ENCODE measurements around the gene NCBP1. TPM values are rescaled to one million over a fixed set of nuclear protein-coding genes. Genes with fewer than 3 reads are reported as not detected.

Gene NCBP1
- total and polyA plus RNA-seq, 5 experiments from 2014 or later, result 17.9 to 43.6 (median 19.7) TPM

- H3K36me3 Mint-ChIP-seq, result peaks cover 0 to 97% (median 40%) of the 10 kb centered on the region in 3 donors
- H3K4me1 Mint-ChIP-seq, result peaks cover 0 to 8% (median 7%) of the 10 kb centered on the region in 4 donors
- H3K9me3 Mint-ChIP-seq, result no peaks in the 10 kb centered on the region
- no peak for DNase-seq
- H3K4me3 Mint-ChIP-seq, result no peak overlapping the region
- H3K27ac Mint-ChIP-seq, result peak overlapping the region in 2 of 10 donors; percentile 8 to 20
- H3K27me3 Mint-ChIP-seq, result no peaks in the 10 kb centered on the region
- POLR2A ChIA-PET, result no interaction called here
- no peak for ATAC-seq
Measured at GRCh38 chr9:97660340-97660739, 26.7 kb downstream of the NCBP1 start.

GRCh38 chr9:97660847-97661246 lies 27.2 kb downstream of the NCBP1 start:
- H3K27me3 Mint-ChIP-seq, result no peaks in the 10 kb centered on the region
- ATAC-seq, result no peak
- no peaks in the 10 kb centered on the region for H3K9me3 Mint-ChIP-seq
- POLR2A ChIA-PET, result no interaction called here
- peak overlapping the region in 4 of 10 donors; percentile 5 to 52 (median 12) for H3K27ac Mint-ChIP-seq
- H3K36me3 Mint-ChIP-seq, result peaks cover 0 to 96% (median 36%) of the 10 kb centered on the region in 3 donors
- no peak for DNase-seq
- no peak overlapping the region for H3K4me3 Mint-ChIP-seq
- peaks cover 0 to 9% (median 7%) of the 10 kb centered on the region in 4 donors for H3K4me1 Mint-ChIP-seq

- Mint-ChIP-seq H3K9me3 (no peaks in the 10 kb centered on the region), H3K4me3 (no peak overlapping the region), H3K4me1 (peaks cover 8 to 12% (median 11%) of the 10 kb centered on the region in 4 donors), H3K36me3 (peaks cover 0 to 96% (median 13%) of the 10 kb centered on the region in 3 donors), H3K27ac (peak overlapping the region in 5 of 10 donors; percentile 1 to 72 (median 25)), H3K27me3 (no peaks in the 10 kb centered on the region)
- DNase-seq (no peak), ATAC-seq (no peak)
- POLR2A ChIA-PET, result no interaction called here
Measured at GRCh38 chr9:97665742-97666141, 32.1 kb downstream of the NCBP1 start.

GRCh38 chr9:97666907-97667686 lies 33.5 kb downstream of the NCBP1 start:
- POLR2A ChIA-PET, result no interaction called here
- peaks cover 8 to 12% (median 11%) of the 10 kb centered on the region in 4 donors for H3K4me1 Mint-ChIP-seq
- H3K9me3 Mint-ChIP-seq, result no peaks in the 10 kb centered on the region
- peaks cover 0 to 95% (median 15%) of the 10 kb centered on the region in 3 donors for H3K36me3 Mint-ChIP-seq
- no peaks in the 10 kb centered on the region for H3K27me3 Mint-ChIP-seq
- ATAC-seq (no peak), DNase-seq (no peak)
- peak overlapping the region; percentile 4 to 87 (median 64) for H3K27ac Mint-ChIP-seq
- H3K4me3 Mint-ChIP-seq, result peak overlapping the region in 1 of 10 donors; percentile 59

GRCh38 chr9:97668485-97668884 lies 34.9 kb downstream of the NCBP1 start:
- DNase-seq (no peak), ATAC-seq (no peak)
- Mint-ChIP-seq H3K27ac (peak overlapping the region in 5 of 10 donors; percentile 11 to 47 (median 34)), H3K27me3 (no peaks in the 10 kb centered on the region), H3K36me3 (peaks cover 0 to 93% (median 17%) of the 10 kb centered on the region in 3 donors), H3K4me1 (peaks cover 8 to 12% (median 11%) of the 10 kb centered on the region in 4 donors), H3K9me3 (no peaks in the 10 kb centered on the region), H3K4me3 (no peak overlapping the region)
- POLR2A ChIA-PET, result no interaction called here

- no peak overlapping the region for H3K4me3 Mint-ChIP-seq
- no peaks in the 10 kb centered on the region for H3K27me3 Mint-ChIP-seq
- ATAC-seq (no peak), DNase-seq (no peak)
- H3K27ac Mint-ChIP-seq, result peak overlapping the region in 5 of 10 donors; percentile 7 to 48 (median 22)
- POLR2A ChIA-PET, result interaction anchor here (0.5 to 1.5 kb wide), 2 partner anchors 37 to 162 kb away, joined by 3 to 4 read pairs; partner anchors contain the start of genes NCBP1 and TSTD2
- H3K36me3 Mint-ChIP-seq, result peaks cover 0 to 94% (median 17%) of the 10 kb centered on the region in 3 donors
- H3K9me3 Mint-ChIP-seq, result no peaks in the 10 kb centered on the region
- H3K4me1 Mint-ChIP-seq, result peaks cover 7 to 11% (median 9%) of the 10 kb centered on the region in 4 donors
Measured at GRCh38 chr9:97670586-97670985, 37.0 kb downstream of the NCBP1 start.

GRCh38 chr9:97672403-97672802 lies 38.8 kb downstream of the NCBP1 start:
- DNase-seq (no peak), ATAC-seq (no peak)
- H3K36me3 Mint-ChIP-seq, result peaks cover 0 to 91% (median 19%) of the 10 kb centered on the region in 3 donors
- H3K9me3 Mint-ChIP-seq, result no peaks in the 10 kb centered on the region
- H3K4me3 Mint-ChIP-seq, result no peak overlapping the region
- H3K27ac Mint-ChIP-seq, result no peak overlapping the region
- no peaks in the 10 kb centered on the region for H3K27me3 Mint-ChIP-seq
- H3K4me1 Mint-ChIP-seq, result peaks cover 0 to 5% (median 0%) of the 10 kb centered on the region in 4 donors
- POLR2A ChIA-PET, result no interaction called here

- no peaks in the 10 kb centered on the region for H3K27me3 Mint-ChIP-seq
- no peak for DNase-seq
- no peak overlapping the region for H3K4me3 Mint-ChIP-seq
- POLR2A ChIA-PET, result no interaction called here
- peaks cover 0 to 93% (median 23%) of the 10 kb centered on the region in 3 donors for H3K36me3 Mint-ChIP-seq
- H3K4me1 Mint-ChIP-seq, result peaks cover 0 to 8% (median 4%) of the 10 kb centered on the region in 4 donors
- no peaks in the 10 kb centered on the region for H3K9me3 Mint-ChIP-seq
- peak overlapping the region in 4 of 10 donors; percentile 31 to 75 (median 56) for H3K27ac Mint-ChIP-seq
- ATAC-seq, result no peak
Measured at GRCh38 chr9:97673922-97674321, 40.3 kb downstream of the NCBP1 start.

GRCh38 chr9:97675655-97676054 lies 42.0 kb downstream of the NCBP1 start:
- POLR2A ChIA-PET, result no interaction called here
- DNase-seq (no peak), ATAC-seq (no peak)
- H3K9me3 Mint-ChIP-seq, result no peaks in the 10 kb centered on the region
- peaks cover 0 to 92% (median 23%) of the 10 kb centered on the region in 3 donors for H3K36me3 Mint-ChIP-seq
- peaks cover 0 to 14% (median 7%) of the 10 kb centered on the region in 4 donors for H3K4me1 Mint-ChIP-seq
- H3K27me3 Mint-ChIP-seq, result no peaks in the 10 kb centered on the region
- H3K4me3 Mint-ChIP-seq, result no peak overlapping the region
- peak overlapping the region in 5 of 10 donors; percentile 8 to 43 (median 18) for H3K27ac Mint-ChIP-seq

GRCh38 chr9:97682242-97682641 lies 48.6 kb downstream of the NCBP1 start:
- Mint-ChIP-seq H3K27me3 (no peaks in the 10 kb centered on the region), H3K36me3 (peaks cover 0 to 88% (median 20%) of the 10 kb centered on the region in 3 donors), H3K9me3 (no peaks in the 10 kb centered on the region), H3K4me1 (peaks cover under 1 to 21% (median 8%) of the 10 kb centered on the region in 4 donors), H3K27ac (peak overlapping the region in 8 of 10 donors; percentile 17 to 77 (median 52)), H3K4me3 (no peak overlapping the region)
- ATAC-seq (no peak), DNase-seq (no peak)
- POLR2A ChIA-PET, result no interaction called here

- peak overlapping the region in 9 of 10 donors; percentile 19 to 74 (median 45) for H3K27ac Mint-ChIP-seq
- no peaks in the 10 kb centered on the region for H3K27me3 Mint-ChIP-seq
- no peak for DNase-seq
- no peaks in the 10 kb centered on the region for H3K9me3 Mint-ChIP-seq
- no peak overlapping the region for H3K4me3 Mint-ChIP-seq
- peaks cover 7 to 25% (median 20%) of the 10 kb centered on the region in 4 donors for H3K4me1 Mint-ChIP-seq
- H3K36me3 Mint-ChIP-seq, result peaks cover 5 to 90% (median 12%) of the 10 kb centered on the region in 3 donors
- no peak for ATAC-seq
- POLR2A ChIA-PET, result no interaction called here
Measured at GRCh38 chr9:97688654-97689053, 55.0 kb downstream of the NCBP1 start.

- Mint-ChIP-seq H3K9me3 (no peaks in the 10 kb centered on the region), H3K27ac (peak overlapping the region in 3 of 10 donors; percentile 0 to 82 (median 74)), H3K4me1 (peaks cover 16 to 34% (median 26%) of the 10 kb centered on the region in 4 donors), H3K4me3 (no peak overlapping the region), H3K36me3 (peaks cover 3 to 86% (median 5%) of the 10 kb centered on the region in 3 donors), H3K27me3 (no peaks in the 10 kb centered on the region)
- no peak for ATAC-seq
- DNase-seq, result no peak
- POLR2A ChIA-PET, result no interaction called here
Measured at GRCh38 chr9:97689401-97690180, 56.0 kb downstream of the NCBP1 start.
